Activated CD4-positive, alpha-beta memory T cell treated with anti-CD3 and anti-CD28 coated beads for 36 hours (primary cell): ENCODE measurements around the gene EMX2. TPM values are rescaled to one million over a fixed set of nuclear protein-coding genes. Genes with fewer than 3 reads are reported as not detected.

ENCODE experiments used
- CTCF ChIA-PET: fragments of 350-600 bp; sonication (Branson Sonifier 250); formaldehyde crosslinking; loops from one replicate; lab custom pipeline; 2021; ENCODE audit warnings: antibody characterized with exemption, inconsistent platforms; lab: Charles Lee
- POLR2A ChIA-PET: fragments of 350-600 bp; sonication (Branson Sonifier 250); formaldehyde crosslinking; loops from one replicate; lab custom pipeline; 2021; ENCODE audit warnings: antibody characterized with exemption; lab: Charles Lee
- DNase-seq: peaks from one replicate; pipeline ENCODE4 v3.0.0-alpha.2; 2020
- H3K27ac Mint-ChIP-seq: one replicate; pipeline ENCODE4 v1.8.0; 2021; ENCODE audit warnings: mixed read lengths
- H3K27me3 Mint-ChIP-seq: one replicate; pipeline ENCODE4 v1.8.0; 2021; ENCODE audit warnings: mixed read lengths
- H3K36me3 Mint-ChIP-seq: one replicate; pipeline ENCODE4 v1.8.0; 2021; ENCODE audit warnings: mixed read lengths
- H3K4me1 Mint-ChIP-seq: one replicate; pipeline ENCODE4 v1.8.0; 2021; ENCODE audit warnings: low read depth, mixed read lengths
- H3K4me3 Mint-ChIP-seq: one replicate; pipeline ENCODE4 v1.8.0; 2021; ENCODE audit warnings: mild to moderate bottlenecking, mixed read lengths
- H3K9me3 Mint-ChIP-seq: one replicate; pipeline ENCODE4 v1.8.0; 2021; ENCODE audit warnings: mixed read lengths
- intact Hi-C: fragments of 100-400 bp; cut with micrococcal nuclease; formaldehyde crosslinking; loops from one replicate; pipeline ENCODE4 v1.15.1; 2023
- total RNA-seq, 2 experiments: library from RNA; stranded (reverse); gene quantifications; one replicate each; pipeline ENCODE4 v1.2.3, GENCODE V29; 2021

The EMX2 gene
- total RNA-seq, 2 experiments from 2014 or later = not detected

DNA sequence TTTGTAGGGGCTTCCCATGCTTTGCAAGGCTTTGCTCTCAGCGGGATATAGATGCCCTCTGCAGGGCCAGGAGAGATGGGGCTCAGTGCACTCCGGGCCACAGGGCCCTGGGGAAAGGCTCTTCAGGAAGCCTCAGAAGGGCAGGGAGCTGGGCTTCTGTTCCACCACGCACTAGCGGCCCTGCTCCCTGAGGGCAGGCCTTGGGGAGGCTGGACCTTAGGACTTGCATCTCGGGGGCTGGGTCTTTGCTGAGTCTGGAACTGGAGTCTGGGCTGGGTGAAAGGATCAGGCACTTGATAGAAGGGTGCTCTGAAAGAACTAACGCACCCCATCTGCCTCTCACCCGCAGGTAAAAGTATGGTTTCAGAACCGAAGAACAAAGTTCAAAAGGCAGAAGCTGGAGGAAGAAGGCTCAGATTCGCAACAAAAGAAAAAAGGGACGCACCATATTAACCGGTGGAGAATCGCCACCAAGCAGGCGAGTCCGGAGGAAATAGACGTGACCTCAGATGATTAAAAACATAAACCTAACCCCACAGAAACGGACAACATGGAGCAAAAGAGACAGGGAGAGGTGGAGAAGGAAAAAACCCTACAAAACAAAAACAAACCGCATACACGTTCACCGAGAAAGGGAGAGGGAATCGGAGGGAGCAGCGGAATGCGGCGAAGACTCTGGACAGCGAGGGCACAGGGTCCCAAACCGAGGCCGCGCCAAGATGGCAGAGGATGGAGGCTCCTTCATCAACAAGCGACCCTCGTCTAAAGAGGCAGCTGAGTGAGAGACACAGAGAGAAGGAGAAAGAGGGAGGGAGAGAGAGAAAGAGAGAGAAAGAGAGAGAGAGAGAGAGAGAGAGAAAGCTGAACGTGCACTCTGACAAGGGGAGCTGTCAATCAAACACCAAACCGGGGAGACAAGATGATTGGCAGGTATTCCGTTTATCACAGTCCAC lies 5.4 kb downstream of the EMX2 start:
- H3K4me3 Mint-ChIP-seq = no peak overlapping the region
- H3K4me1 Mint-ChIP-seq = peaks cover 32% of the 10 kb centered on the region
- peaks cover 83% of the 10 kb centered on the region for H3K27me3 Mint-ChIP-seq
- H3K36me3 Mint-ChIP-seq = no peaks in the 10 kb centered on the region
- H3K9me3 Mint-ChIP-seq = no peaks in the 10 kb centered on the region
- CTCF ChIA-PET = no interaction called here
- DNase-seq = no peak
- POLR2A ChIA-PET = no interaction called here
- H3K27ac Mint-ChIP-seq = no peak overlapping the region
- intact Hi-C loops = loop anchor here (2.0 kb wide), 2 partner anchors 15 to 409 kb away; partner anchors contain the start of gene VAX1

- Mint-ChIP-seq H3K4me3 (no peak overlapping the region), H3K9me3 (no peaks in the 10 kb centered on the region), H3K27ac (no peak overlapping the region), H3K4me1 (peaks cover 29% of the 10 kb centered on the region), H3K27me3 (peaks cover 83% of the 10 kb centered on the region), H3K36me3 (no peaks in the 10 kb centered on the region)
- ChIA-PET POLR2A (no interaction called here), CTCF (no interaction called here)
- DNase-seq = no peak
- intact Hi-C loops = no loop called here
Measured at GRCh38 chr10:117549100-117549585, 6.6 kb downstream of the EMX2 start.

DNA sequence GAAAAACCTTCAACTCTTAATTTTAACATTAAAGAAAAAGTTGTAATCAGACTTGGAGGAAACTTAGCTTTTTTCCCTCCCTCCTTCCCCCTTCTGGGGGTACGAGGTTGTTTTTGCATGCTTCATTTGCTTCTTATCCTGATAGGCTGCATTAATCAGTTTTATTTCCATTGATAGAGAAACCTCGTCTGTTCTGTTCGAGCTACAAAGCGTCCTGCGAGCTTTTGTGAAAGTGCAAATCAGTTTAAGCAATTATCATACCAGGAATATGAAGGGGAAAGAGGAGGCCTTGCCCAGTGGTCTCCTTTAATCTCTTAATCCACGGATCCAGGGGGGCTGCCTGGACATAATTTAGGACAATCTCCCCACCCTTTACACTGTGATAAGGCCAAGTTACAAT lies 7.5 kb downstream of the EMX2 start:
- intact Hi-C loops = no loop called here
- Mint-ChIP-seq H3K9me3 (no peaks in the 10 kb centered on the region), H3K4me3 (no peak overlapping the region), H3K27ac (no peak overlapping the region), H3K4me1 (peaks cover 23% of the 10 kb centered on the region), H3K27me3 (peaks cover 85% of the 10 kb centered on the region), H3K36me3 (no peaks in the 10 kb centered on the region)
- DNase-seq = no peak
- POLR2A ChIA-PET = no interaction called here
- CTCF ChIA-PET = interaction anchor here (1.2 kb wide), 1 partner anchor 13 kb away, joined by 3 read pairs; no protein-coding TSS in a partner anchor

DNA sequence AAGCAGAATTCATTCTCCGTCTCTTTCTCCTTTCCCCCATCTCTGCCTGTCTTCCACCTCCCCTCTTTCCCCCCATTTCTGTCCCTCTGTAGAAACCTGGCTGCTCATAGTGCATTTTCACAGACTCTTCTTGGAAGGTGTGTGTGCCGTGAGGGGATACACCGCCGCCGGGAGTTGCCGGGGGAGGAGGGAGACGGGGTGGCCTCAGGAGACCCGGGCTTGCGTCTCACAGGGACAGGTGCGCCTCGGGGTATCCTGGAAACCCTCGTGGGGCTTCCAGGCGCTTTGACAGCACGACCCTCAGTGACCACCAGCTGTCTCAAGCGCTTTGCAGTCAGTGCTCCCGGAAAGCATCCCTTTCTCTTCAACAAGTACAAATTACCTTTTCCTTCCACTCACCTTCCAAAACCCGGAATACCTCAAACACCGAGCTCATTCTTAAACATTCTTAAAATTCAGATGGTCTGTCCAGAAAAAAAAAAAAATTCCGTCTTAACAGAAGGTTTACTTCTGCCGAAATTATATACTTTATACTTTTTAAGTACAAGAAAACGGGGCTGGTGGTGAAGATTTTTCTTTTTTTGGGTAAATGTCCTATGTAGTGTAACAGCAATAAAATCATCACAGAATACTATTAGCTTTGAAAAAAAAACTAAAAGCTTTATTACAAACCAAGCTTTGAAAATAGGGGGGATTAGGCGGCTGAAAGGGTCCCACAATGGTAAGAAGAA lies 8.2 kb downstream of the EMX2 start:
- no peak overlapping the region for H3K4me3 Mint-ChIP-seq
- intact Hi-C loops = no loop called here
- POLR2A ChIA-PET = no interaction called here
- peaks cover 87% of the 10 kb centered on the region for H3K27me3 Mint-ChIP-seq
- H3K9me3 Mint-ChIP-seq = no peaks in the 10 kb centered on the region
- no peaks in the 10 kb centered on the region for H3K36me3 Mint-ChIP-seq
- CTCF ChIA-PET = interaction anchor here (1.2 to 2.3 kb wide), 3 partner anchors 8 to 14 kb away, joined by 3 to 8 read pairs (median 3); partner anchors contain the start of gene EMX2
- no peak for DNase-seq
- no peak overlapping the region for H3K27ac Mint-ChIP-seq
- H3K4me1 Mint-ChIP-seq = peaks cover 23% of the 10 kb centered on the region

- CTCF ChIA-PET = interaction anchor here (1.2 to 2.3 kb wide), 2 partner anchors 9 to 13 kb away, joined by 3 to 8 read pairs; partner anchors contain the start of gene EMX2
- Mint-ChIP-seq H3K4me1 (peaks cover 18% of the 10 kb centered on the region), H3K36me3 (no peaks in the 10 kb centered on the region), H3K27ac (no peak overlapping the region), H3K4me3 (no peak overlapping the region), H3K27me3 (peaks cover 86% of the 10 kb centered on the region), H3K9me3 (no peaks in the 10 kb centered on the region)
- no peak for DNase-seq
- intact Hi-C loops = no loop called here
- POLR2A ChIA-PET = no interaction called here
Measured at GRCh38 chr10:117551330-117552155, 9.0 kb downstream of the EMX2 start.

GRCh38 chr10:117552156-117552631 lies 9.6 kb downstream of the EMX2 start:
- ChIA-PET CTCF (interaction anchor here (2.3 kb wide), 1 partner anchor 14 kb away, joined by 8 read pairs; no protein-coding TSS in a partner anchor), POLR2A (no interaction called here)
- Mint-ChIP-seq H3K27me3 (peaks cover 84% of the 10 kb centered on the region), H3K27ac (no peak overlapping the region), H3K36me3 (no peaks in the 10 kb centered on the region), H3K4me1 (peaks cover 17% of the 10 kb centered on the region), H3K9me3 (no peaks in the 10 kb centered on the region), H3K4me3 (no peak overlapping the region)
- DNase-seq = no peak
- intact Hi-C loops = no loop called here

DNA sequence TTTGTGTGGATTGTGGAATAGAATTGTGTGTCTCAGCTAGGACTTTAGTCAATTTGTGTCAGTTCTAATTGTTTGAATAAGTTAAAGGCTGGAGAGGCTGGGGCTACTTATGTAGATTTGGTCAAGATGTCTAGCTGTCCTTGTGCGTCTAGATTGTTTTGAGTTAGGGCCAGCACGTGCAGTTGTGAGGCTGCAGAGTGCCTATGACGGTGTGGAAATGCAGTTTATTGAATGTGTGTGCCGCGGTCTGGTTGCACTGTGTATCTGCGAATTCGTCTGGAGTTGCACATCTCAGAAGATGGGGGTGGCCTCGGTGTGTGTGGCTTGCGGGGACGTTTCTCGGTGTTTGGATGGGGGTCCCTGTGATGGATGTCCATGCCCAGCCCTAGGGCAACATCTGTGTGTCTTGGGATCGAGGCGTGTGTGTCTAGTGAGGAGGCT lies 10.2 kb downstream of the EMX2 start:
- CTCF ChIA-PET = interaction anchor here (2.3 kb wide), 1 partner anchor 14 kb away, joined by 8 read pairs; no protein-coding TSS in a partner anchor
- Mint-ChIP-seq H3K4me1 (peaks cover 15% of the 10 kb centered on the region), H3K36me3 (no peaks in the 10 kb centered on the region), H3K27ac (no peak overlapping the region), H3K27me3 (peaks cover 79% of the 10 kb centered on the region), H3K4me3 (no peak overlapping the region), H3K9me3 (no peaks in the 10 kb centered on the region)
- intact Hi-C loops = no loop called here
- DNase-seq = no peak
- POLR2A ChIA-PET = no interaction called here

DNA sequence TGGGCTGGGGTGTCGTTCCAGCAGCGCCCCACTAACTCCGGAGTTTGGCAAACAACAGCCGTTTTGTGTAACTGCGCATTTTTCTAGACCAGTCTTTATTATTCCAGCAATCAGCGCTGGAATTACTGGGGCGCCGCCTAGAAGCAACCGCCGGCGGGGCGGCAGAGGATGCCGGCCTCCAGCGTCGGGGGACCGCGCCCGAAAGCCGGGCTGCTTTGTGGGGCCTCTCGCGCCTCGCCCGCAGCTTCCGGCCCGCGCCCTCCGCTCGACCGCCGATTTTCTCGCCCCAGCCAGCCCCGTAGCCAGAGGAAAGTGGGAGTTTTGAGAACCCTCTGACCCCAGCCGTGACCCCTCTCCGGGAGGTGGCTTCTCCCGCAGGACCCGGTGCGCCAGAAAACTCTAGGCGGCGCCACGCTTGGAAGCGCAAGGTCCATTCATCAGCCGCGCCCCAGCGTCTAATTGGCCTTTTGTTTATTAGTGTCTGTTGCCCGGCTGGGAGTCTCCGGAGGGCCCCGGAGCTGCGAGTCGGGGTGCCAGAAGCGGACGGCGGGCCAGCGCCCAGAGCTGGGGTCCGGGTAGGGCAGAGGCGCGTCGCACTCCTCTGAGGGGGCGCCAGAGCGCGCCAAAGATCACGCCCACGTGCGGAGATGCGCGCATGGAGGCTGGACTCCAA lies 10.7 kb downstream of the EMX2 start:
- no peaks in the 10 kb centered on the region for H3K9me3 Mint-ChIP-seq

GRCh38 chr10:117553815-117554172 lies 11.2 kb downstream of the EMX2 start:
- ChIA-PET POLR2A (no interaction called here), CTCF (no interaction called here)
- Mint-ChIP-seq H3K9me3 (no peaks in the 10 kb centered on the region), H3K4me1 (peaks cover 8% of the 10 kb centered on the region), H3K27ac (no peak overlapping the region), H3K4me3 (no peak overlapping the region), H3K27me3 (peaks cover 72% of the 10 kb centered on the region), H3K36me3 (no peaks in the 10 kb centered on the region)
- DNase-seq = no peak
- intact Hi-C loops = no loop called here

More for the DNA sequence above, 10.7 kb downstream of the EMX2 start:
- Mint-ChIP-seq H3K4me1 (peaks cover 9% of the 10 kb centered on the region), H3K27ac (no peak overlapping the region), H3K27me3 (peaks cover 74% of the 10 kb centered on the region), H3K36me3 (no peaks in the 10 kb centered on the region), H3K4me3 (no peak overlapping the region)
- ChIA-PET CTCF (interaction anchor here (2.3 kb wide), 1 partner anchor 15 kb away, joined by 8 read pairs; no protein-coding TSS in a partner anchor), POLR2A (no interaction called here)
- intact Hi-C loops = no loop called here
- no peak for DNase-seq

DNA sequence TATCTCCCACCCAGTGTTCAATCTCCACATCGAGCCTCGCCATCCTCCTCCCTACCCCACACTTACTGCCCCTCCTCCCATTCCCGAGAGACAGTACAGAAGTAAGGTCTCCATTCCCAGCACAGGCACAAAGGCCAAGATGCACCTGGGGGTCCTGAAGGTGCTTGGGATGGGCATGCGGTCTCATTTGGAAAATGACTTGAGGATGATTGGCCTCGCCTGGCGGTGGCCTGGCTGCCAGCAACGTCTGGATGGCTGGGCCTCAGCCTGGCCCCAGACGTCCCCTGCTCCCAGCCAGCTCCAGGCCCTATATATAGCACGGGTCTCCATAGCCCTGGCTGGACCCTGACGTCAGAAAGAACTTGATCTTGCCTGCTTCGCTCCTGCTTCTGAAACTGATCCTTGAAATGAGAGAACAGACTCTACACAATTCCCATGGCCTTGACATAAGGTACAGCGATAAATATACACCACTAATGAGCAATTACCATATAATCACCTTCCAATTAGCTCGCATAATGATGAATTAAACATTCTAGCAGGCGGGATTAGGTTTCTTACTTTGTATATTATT lies 11.8 kb downstream of the EMX2 start:
- no peak overlapping the region for H3K4me3 Mint-ChIP-seq
- CTCF ChIA-PET = no interaction called here
- H3K4me1 Mint-ChIP-seq = peaks cover 8% of the 10 kb centered on the region
- H3K36me3 Mint-ChIP-seq = no peaks in the 10 kb centered on the region
- intact Hi-C loops = no loop called here
- POLR2A ChIA-PET = no interaction called here
- peaks cover 67% of the 10 kb centered on the region for H3K27me3 Mint-ChIP-seq
- H3K9me3 Mint-ChIP-seq = no peaks in the 10 kb centered on the region
- H3K27ac Mint-ChIP-seq = no peak overlapping the region
- DNase-seq = no peak

- no peak overlapping the region for H3K4me3 Mint-ChIP-seq
- DNase-seq = no peak
- peaks cover 62% of the 10 kb centered on the region for H3K27me3 Mint-ChIP-seq
- CTCF ChIA-PET = no interaction called here
- H3K27ac Mint-ChIP-seq = no peak overlapping the region
- H3K36me3 Mint-ChIP-seq = no peaks in the 10 kb centered on the region
- no peaks in the 10 kb centered on the region for H3K9me3 Mint-ChIP-seq
- peaks cover 8% of the 10 kb centered on the region for H3K4me1 Mint-ChIP-seq
- intact Hi-C loops = no loop called here
- POLR2A ChIA-PET = no interaction called here
Measured at GRCh38 chr10:117555017-117555416, 12.5 kb downstream of the EMX2 start.
